GM06990 (cell line): ENCODE data around the gene SLC25A51.
"Not testable (repeated sequence)": the region's sequence is repeated elsewhere in the genome, so short reads cannot be mapped to it uniquely, and the experiment has no call there.

Source experiments
- DNase-seq: peaks from one replicate; pipeline ENCODE4 v3.0.0-alpha.2; 2011; ENCODE audit not compliant: insufficient read length; ENCODE audit errors: extremely low read depth
- H3K27me3 ChIP-seq: replicated peaks from 2 replicates; pipeline ENCODE4 v1.6.0; 2011; ENCODE audit warnings: low read length; ENCODE audit not compliant: control insufficient read depth, insufficient read depth
- H3K36me3 ChIP-seq: 2 replicates; pipeline ENCODE4 v1.5.1; 2011; ENCODE audit warnings: low read length; ENCODE audit not compliant: control insufficient read depth, insufficient read depth
- H3K4me3 ChIP-seq: replicated peaks from 2 replicates; pipeline ENCODE4 v1.5.1; 2011; ENCODE audit warnings: low read depth, mild to moderate bottlenecking, control low read depth, low read length
- TF ChIP-seq, protein P1 (sequence below): IDR thresholded peaks from 2 replicates; pipeline ENCODE4 v1.5.1; 2011; ENCODE audit warnings: low read length, control low read depth, mild to moderate bottlenecking, inconsistent platforms; ENCODE audit not compliant: insufficient read depth, poor library complexity, severe bottlenecking

SLC25A51 gene

DNA sequence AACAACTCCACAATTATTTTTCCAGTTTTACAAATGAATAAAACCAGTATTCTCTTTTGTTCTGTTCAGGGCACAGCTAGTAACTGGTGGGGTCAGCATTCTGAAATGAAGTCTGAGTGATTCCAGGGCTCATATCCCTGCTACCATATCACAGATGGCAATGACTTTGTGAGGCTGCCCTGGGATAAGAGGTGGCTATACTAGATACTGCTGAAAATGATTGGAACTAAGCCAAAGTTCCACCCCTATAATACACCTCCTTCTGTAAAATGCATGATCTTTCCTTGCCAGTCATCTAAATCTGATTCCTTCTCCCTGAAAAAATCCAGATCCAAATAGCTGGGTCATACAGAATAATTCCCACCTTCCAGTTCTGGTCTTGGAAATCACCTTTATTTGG, 14.4 kb downstream of the SLC25A51 start:
- no peak overlapping the region for H3K4me3 ChIP-seq
- H3K27me3 ChIP-seq: no peaks in the 10 kb centered on the region
- DNase-seq: no peak
- peaks cover 2% of the 10 kb centered on the region for H3K36me3 ChIP-seq
- TF ChIP-seq, protein P1, sequence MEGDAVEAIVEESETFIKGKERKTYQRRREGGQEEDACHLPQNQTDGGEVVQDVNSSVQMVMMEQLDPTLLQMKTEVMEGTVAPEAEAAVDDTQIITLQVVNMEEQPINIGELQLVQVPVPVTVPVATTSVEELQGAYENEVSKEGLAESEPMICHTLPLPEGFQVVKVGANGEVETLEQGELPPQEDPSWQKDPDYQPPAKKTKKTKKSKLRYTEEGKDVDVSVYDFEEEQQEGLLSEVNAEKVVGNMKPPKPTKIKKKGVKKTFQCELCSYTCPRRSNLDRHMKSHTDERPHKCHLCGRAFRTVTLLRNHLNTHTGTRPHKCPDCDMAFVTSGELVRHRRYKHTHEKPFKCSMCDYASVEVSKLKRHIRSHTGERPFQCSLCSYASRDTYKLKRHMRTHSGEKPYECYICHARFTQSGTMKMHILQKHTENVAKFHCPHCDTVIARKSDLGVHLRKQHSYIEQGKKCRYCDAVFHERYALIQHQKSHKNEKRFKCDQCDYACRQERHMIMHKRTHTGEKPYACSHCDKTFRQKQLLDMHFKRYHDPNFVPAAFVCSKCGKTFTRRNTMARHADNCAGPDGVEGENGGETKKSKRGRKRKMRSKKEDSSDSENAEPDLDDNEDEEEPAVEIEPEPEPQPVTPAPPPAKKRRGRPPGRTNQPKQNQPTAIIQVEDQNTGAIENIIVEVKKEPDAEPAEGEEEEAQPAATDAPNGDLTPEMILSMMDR: no peak

DNA sequence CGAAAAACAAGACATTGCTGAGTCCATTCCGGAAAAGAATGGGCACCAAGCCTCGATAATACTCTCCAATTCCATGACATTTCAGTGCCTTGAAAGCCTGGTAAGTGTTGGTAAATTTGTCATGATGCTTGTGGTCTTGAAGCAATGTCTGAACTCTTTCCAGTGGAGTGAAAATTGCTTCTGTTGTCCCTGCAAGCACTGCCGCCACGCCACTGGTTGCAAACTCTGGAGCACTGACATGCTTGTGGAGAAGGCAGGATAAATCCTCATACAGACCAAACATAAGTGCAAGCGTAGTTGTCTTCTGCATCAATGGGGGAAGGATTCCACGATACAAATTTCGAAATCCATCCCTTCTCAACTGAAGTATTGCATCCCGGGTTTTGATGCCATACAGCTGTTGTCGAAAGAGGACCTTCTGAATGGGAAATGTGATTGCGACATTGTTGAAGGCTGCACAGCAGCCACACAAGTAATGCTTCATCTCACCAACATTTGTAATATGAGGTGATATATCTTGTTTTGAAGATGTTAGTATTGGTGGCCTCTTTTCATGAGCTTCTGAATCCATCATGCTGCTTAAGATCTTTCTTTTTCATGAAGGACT, 15.8 kb downstream of the SLC25A51 start:
- not testable (repeated sequence) for H3K27me3 ChIP-seq, H3K36me3 ChIP-seq, DNase-seq, H3K4me3 ChIP-seq

DNA sequence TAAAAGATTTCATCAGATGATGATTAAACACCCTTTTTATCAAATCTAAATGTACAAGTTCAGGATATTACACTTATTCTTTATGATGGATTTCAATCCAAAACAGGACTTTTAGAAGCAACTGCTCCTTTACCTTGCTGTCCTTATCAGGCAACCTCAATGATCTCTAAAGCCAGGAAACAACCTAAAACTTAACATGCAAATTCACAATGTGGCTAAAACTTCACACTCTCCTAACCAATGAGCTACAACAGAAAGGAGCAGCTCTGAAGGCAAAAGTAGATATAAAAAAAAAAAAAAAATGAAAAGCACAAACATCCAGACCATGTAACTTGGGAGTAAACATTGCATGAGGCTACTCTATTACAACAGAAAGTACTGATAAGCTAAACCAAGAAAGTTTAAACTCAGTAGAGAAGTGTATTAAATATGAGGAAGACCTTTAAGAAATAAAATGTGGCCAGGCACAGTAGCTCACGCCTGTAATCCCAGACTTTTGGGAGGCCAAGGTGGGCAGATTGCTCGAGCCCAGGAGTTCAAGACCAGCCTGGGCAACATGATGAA, 22.9 kb downstream of the SLC25A51 start:
- Histone ChIP-seq H3K27me3 (no peaks in the 10 kb centered on the region), H3K36me3 (no peaks in the 10 kb centered on the region; the same call in 1 of the 2 replicates), H3K4me3 (no peak overlapping the region)
- TF ChIP-seq, protein P1: no peak
- DNase-seq: no peak

DNA sequence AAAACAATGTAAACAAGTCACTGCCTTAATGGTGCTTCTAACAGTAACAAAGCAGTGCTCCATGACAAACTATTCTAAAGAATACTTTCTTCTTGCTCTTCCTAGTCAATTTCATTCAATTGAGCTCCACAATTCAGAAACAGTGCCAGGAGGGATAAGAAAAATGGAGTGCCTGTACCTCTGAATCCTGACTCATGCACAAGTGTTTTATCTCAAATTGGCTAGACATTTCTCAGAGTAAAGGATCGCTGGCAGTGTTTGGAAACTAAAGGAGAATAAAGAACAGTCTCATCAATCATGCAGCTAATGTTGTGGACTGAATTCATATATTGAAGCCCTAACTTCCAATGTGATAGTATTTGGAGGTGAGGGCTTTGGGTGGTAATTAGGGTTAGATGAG, 27.6 kb downstream of the SLC25A51 start:
- TF ChIP-seq, protein P1: no peak
- Histone ChIP-seq H3K27me3 (no peaks in the 10 kb centered on the region), H3K36me3 (no peaks in the 10 kb centered on the region; the same call in 1 of the 2 replicates), H3K4me3 (no peak overlapping the region)
- no peak for DNase-seq

DNA sequence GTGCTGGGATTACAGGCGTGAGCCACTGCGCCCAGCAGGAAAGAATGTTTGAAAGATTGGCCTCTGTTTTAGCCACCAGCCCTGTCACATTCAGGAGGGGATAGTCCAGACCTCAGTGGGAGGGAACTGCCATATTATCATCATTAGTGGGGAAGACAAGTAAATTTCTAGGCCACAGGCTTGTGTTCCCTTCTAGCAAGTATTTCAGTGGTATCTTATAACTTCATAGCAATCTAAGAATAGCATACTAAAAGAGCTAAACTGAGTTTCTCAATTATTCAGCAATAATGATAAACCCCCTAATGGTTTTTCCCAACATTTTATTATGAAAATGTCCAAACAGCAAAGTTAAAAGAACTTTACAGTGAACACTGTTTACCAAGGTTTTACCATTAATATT, 30.0 kb downstream of the SLC25A51 start:
- TF ChIP-seq, protein P1: no peak
- no peak for DNase-seq
- Histone ChIP-seq H3K27me3 (no peaks in the 10 kb centered on the region), H3K36me3 (no peaks in the 10 kb centered on the region; the same call in 1 of the 2 replicates), H3K4me3 (no peak overlapping the region)

DNA sequence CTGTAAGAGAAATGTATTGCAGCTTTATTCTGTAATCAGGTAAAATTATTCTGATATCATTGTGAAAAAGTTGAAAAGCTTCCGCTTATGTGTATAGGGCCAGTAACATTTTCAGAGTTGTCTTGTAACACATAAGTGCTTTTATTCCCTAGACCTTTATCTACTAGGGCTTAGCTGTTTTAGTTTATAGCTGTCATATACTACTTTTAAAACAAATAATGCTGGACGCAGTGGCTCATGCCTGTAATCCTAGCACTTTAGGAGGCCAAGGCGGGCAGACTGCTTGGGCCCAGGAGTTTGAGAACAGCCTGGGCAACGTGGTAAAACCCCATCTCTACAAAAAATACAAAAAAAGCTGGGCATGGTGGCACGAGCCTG, 33.1 kb downstream of the SLC25A51 start:
- no peak for DNase-seq
- Histone ChIP-seq H3K27me3 (no peaks in the 10 kb centered on the region), H3K36me3 (no peaks in the 10 kb centered on the region), H3K4me3 (no peak overlapping the region)
- TF ChIP-seq, protein P1: no peak
